ENCODE measurements around the gene SIN3A. TPM values are rescaled to one million over a fixed set of nuclear protein-coding genes. Genes with fewer than 3 reads are reported as not detected.
"Not testable (repeated sequence)": the region's sequence is repeated elsewhere in the genome, so short reads cannot be mapped to it uniquely, and the experiment has no call there.

The SIN3A gene
- total RNA-seq, 1 experiment from 2014 or later: 24.9 TPM

GRCh38 chr15:75397494-75397893 is 54.0 kb downstream of the SIN3A start:
- no peaks in the 10 kb centered on the region for H3K79me2 ChIP-seq (ENCODE audit: low read length)
- H3K4me2 ChIP-seq (ENCODE audit: low read length): no peak overlapping the region
- H2AFZ ChIP-seq (ENCODE audit: low read length): no peak overlapping the region
- H3K4me1 ChIP-seq (ENCODE audit: insufficient read depth, low read length): no peaks in the 10 kb centered on the region
- H3K27me3 ChIP-seq (ENCODE audit: low read length): no peaks in the 10 kb centered on the region
- CTCF ChIA-PET: no interaction called here
- no peak for TF ChIP-seq EZH2phosphoT487 (IDR thresholded peaks at IDR 0.05; ENCODE audit: borderline replicate concordance, low read length)
- TF ChIP-seq, protein P1, sequence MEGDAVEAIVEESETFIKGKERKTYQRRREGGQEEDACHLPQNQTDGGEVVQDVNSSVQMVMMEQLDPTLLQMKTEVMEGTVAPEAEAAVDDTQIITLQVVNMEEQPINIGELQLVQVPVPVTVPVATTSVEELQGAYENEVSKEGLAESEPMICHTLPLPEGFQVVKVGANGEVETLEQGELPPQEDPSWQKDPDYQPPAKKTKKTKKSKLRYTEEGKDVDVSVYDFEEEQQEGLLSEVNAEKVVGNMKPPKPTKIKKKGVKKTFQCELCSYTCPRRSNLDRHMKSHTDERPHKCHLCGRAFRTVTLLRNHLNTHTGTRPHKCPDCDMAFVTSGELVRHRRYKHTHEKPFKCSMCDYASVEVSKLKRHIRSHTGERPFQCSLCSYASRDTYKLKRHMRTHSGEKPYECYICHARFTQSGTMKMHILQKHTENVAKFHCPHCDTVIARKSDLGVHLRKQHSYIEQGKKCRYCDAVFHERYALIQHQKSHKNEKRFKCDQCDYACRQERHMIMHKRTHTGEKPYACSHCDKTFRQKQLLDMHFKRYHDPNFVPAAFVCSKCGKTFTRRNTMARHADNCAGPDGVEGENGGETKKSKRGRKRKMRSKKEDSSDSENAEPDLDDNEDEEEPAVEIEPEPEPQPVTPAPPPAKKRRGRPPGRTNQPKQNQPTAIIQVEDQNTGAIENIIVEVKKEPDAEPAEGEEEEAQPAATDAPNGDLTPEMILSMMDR (conservative IDR thresholded peaks at IDR 0.05; ENCODE audit: low read depth, low read length): no peak
- H3K4me3 ChIP-seq (ENCODE audit: low read length): no peak overlapping the region
- intact Hi-C loops (cut with micrococcal nuclease): no loop called here
- no TSS peak for BruUV-seq (replicated peaks)
- no peaks in the 10 kb centered on the region for H3F3A ChIP-seq (ENCODE audit: low read length, unreplicated experiment)
- H4K20me1 ChIP-seq (ENCODE audit: low read length): no peaks in the 10 kb centered on the region
- peaks cover 59% of the 10 kb centered on the region for H3K36me3 ChIP-seq (ENCODE audit: low read depth, low read length)
- no peak overlapping the region for H3K9ac ChIP-seq (ENCODE audit: low read length)
- no peak overlapping the region for H3K27ac ChIP-seq (ENCODE audit: low read length)
- ATAC-seq: no peak
- H3K9me2 ChIP-seq (replicated peaks; ENCODE audit: low read length): no peaks in the 10 kb centered on the region
- no peak for DNase-seq
- POLR2A ChIA-PET (ENCODE audit: unreplicated experiment): interaction anchor here (0.6 kb wide), 1 partner anchor 29 kb away, joined by 3 read pairs; the partner anchor contains the start of gene MAN2C1
- H3K9me3 ChIP-seq (ENCODE audit: low read length): no peaks in the 10 kb centered on the region

DNA sequence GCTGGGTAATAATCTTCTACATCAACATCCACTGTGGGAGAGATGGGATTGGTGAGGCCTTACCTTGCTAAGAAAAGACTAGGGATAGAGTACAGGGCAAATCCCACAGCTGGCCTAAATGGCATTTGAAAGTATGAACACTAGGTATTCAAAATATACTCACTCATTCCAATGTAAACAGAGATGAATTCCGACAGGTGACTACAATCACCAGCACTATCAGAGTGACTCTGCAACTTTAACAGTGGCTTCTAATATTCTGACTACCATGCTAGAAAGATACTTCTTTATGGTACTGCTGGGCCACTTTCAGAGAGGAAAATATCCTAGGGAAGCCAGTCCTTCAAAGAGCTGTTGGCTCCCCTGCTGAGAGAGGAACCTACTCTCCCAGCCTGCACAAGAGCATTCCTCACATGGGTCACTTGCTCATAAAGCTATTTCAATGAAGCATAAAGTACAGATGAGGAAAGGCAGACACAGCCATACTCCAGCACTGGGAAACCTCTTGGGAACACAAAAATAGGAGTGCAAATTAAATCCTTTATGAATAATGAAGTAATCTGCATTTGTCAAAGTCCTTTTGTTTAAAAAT is 61.6 kb downstream of the SIN3A start:
- intact Hi-C loops (cut with micrococcal nuclease): no loop called here
- H3K9me2 ChIP-seq (replicated peaks; ENCODE audit: low read length): no peaks in the 10 kb centered on the region
- no peaks in the 10 kb centered on the region for H3K4me1 ChIP-seq (ENCODE audit: insufficient read depth, low read length)
- no peak overlapping the region for H2AFZ ChIP-seq (ENCODE audit: low read length)
- H4K20me1 ChIP-seq (ENCODE audit: low read length): no peaks in the 10 kb centered on the region
- H3K4me2 ChIP-seq (ENCODE audit: low read length): no peak overlapping the region
- no peaks in the 10 kb centered on the region for H3K27me3 ChIP-seq (ENCODE audit: low read length)
- no peaks in the 10 kb centered on the region for H3F3A ChIP-seq (ENCODE audit: low read length, unreplicated experiment)
- CTCF ChIA-PET: no interaction called here
- ATAC-seq: no peak
- H3K79me2 ChIP-seq (ENCODE audit: low read length): no peaks in the 10 kb centered on the region
- no peak overlapping the region for H3K27ac ChIP-seq (ENCODE audit: low read length)
- H3K36me3 ChIP-seq (ENCODE audit: low read depth, low read length): peaks cover 65% of the 10 kb centered on the region
- no peaks in the 10 kb centered on the region for H3K9me3 ChIP-seq (ENCODE audit: low read length)
- no peak for DNase-seq
- TF ChIP-seq EZH2 (IDR thresholded peaks at IDR 0.05; ENCODE audit: low read length, unreplicated experiment) (no peak), EZH2phosphoT487 (IDR thresholded peaks at IDR 0.05; ENCODE audit: borderline replicate concordance, low read length) (no peak)
- TF ChIP-seq, protein P1 (conservative IDR thresholded peaks at IDR 0.05; ENCODE audit: low read depth, low read length): no peak
- no peak overlapping the region for H3K9ac ChIP-seq (ENCODE audit: low read length)
- H3K4me3 ChIP-seq (ENCODE audit: low read length): no peak overlapping the region
- POLR2A ChIA-PET (ENCODE audit: unreplicated experiment): no interaction called here
- BruUV-seq (replicated peaks): no TSS peak

- ATAC-seq; H3K79me2 ChIP-seq (ENCODE audit: low read length); H4K20me1 ChIP-seq (ENCODE audit: low read length); CTCF ChIA-PET; H3K9ac ChIP-seq (ENCODE audit: low read length); H3K4me2 ChIP-seq (ENCODE audit: low read length); POLR2A ChIA-PET (ENCODE audit: unreplicated experiment); H3K4me3 ChIP-seq (ENCODE audit: low read length); DNase-seq; H3K27ac ChIP-seq (ENCODE audit: low read length); BruUV-seq (replicated peaks); H3F3A ChIP-seq (ENCODE audit: low read length, unreplicated experiment); H3K27me3 ChIP-seq (ENCODE audit: low read length); intact Hi-C loops (cut with micrococcal nuclease); H2AFZ ChIP-seq (ENCODE audit: low read length); H3K4me1 ChIP-seq (ENCODE audit: insufficient read depth, low read length); H3K9me2 ChIP-seq (replicated peaks; ENCODE audit: low read length); H3K9me3 ChIP-seq (ENCODE audit: low read length): not testable (repeated sequence)
- H3K36me3 ChIP-seq (ENCODE audit: low read depth, low read length): peaks cover 45% of the 10 kb centered on the region
Observed at GRCh38 chr15:75383986-75384385, 67.5 kb downstream of the SIN3A start.

All from PC-3 (cell line).